GM23338 (cell line): ENCODE results near the gene LRBA. TPM values are rescaled to one million over a fixed set of nuclear protein-coding genes. Genes with fewer than 3 reads are reported as not detected.
"Not testable (repeated sequence)": the region's sequence is repeated elsewhere in the genome, so short reads cannot be mapped to it uniquely, and the experiment has no call there.

Source experiments
- ATAC-seq: fragments of 200-7000 bp; cut with Tn5 transposase; 3 replicates; pipeline ENCODE4 v1.9.1; 2020
- DNase-seq: peaks from one replicate; pipeline ENCODE4 v3.0.0-alpha.2; 2015; ENCODE audit warnings: low spot score
- H2AFZ ChIP-seq: fragments of 200-600 bp; sonication (generic); 2 replicates; pipeline ENCODE4 v1.8.0; 2016; ENCODE audit warnings: antibody characterized with exemption, mild to moderate bottlenecking, moderate library complexity
- H3F3A ChIP-seq: fragments of 200-600 bp; sonication (generic); replicated peaks from 2 replicates; pipeline ENCODE4 v1.8.0; 2017; ENCODE audit warnings: antibody characterized with exemption, mixed run types, low read depth
- H3K27ac ChIP-seq: fragments of 200-600 bp; sonication (generic); 2 replicates; pipeline ENCODE4 v1.6.1; 2016; ENCODE audit warnings: low read depth
- H3K27me3 ChIP-seq: fragments of 200-600 bp; sonication (generic); 2 replicates; pipeline ENCODE4 v1.8.0; 2016; ENCODE audit warnings: mild to moderate bottlenecking, mixed run types, moderate library complexity; ENCODE audit not compliant: insufficient read depth
- H3K36me3 ChIP-seq: fragments of 200-600 bp; sonication (generic); 2 replicates; pipeline ENCODE4 v1.8.0; 2016; ENCODE audit warnings: mild to moderate bottlenecking; ENCODE audit not compliant: insufficient read depth
- H3K4me1 ChIP-seq: fragments of 200-600 bp; sonication (generic); 2 replicates; pipeline ENCODE4 v1.8.0; 2016; ENCODE audit warnings: mild to moderate bottlenecking, moderate library complexity; ENCODE audit not compliant: insufficient read depth
- H3K4me2 ChIP-seq: fragments of 200-600 bp; sonication (generic); 2 replicates; pipeline ENCODE4 v1.7.1; 2017; ENCODE audit warnings: mixed run types
- H3K4me3 ChIP-seq: fragments of 200-600 bp; sonication (generic); 2 replicates; pipeline ENCODE4 v1.6.1; 2016; ENCODE audit warnings: mixed run types
- H3K79me2 ChIP-seq: fragments of 200-600 bp; sonication (generic); replicated peaks from 2 replicates; pipeline ENCODE4 v1.8.0; 2017; ENCODE audit warnings: mild to moderate bottlenecking; ENCODE audit not compliant: insufficient read depth
- H3K9me2 ChIP-seq: fragments of 200-600 bp; sonication (generic); 2 replicates; pipeline ENCODE4 v1.8.0; 2017; ENCODE audit not compliant: insufficient read depth
- H4K20me1 ChIP-seq: fragments of 200-600 bp; sonication (generic); replicated peaks from 2 replicates; pipeline ENCODE4 v1.8.0; 2017; ENCODE audit warnings: mild to moderate bottlenecking; ENCODE audit not compliant: insufficient read depth
- H3K27ac Mint-ChIP-seq: 2 replicates; pipeline ENCODE4 v1.8.0; 2020; ENCODE audit warnings: inconsistent platforms, mild to moderate bottlenecking, moderate library complexity, mixed read lengths
- H3K27me3 Mint-ChIP-seq: 3 replicates; pipeline ENCODE4 v1.8.0; 2022; ENCODE audit warnings: low read depth, mild to moderate bottlenecking, moderate library complexity, mixed read lengths, inconsistent platforms; ENCODE audit not compliant: insufficient read depth, poor library complexity
- H3K36me3 Mint-ChIP-seq: 3 replicates; pipeline ENCODE4 v1.8.0; 2021; ENCODE audit warnings: low read depth, mild to moderate bottlenecking, inconsistent platforms, moderate library complexity, mixed read lengths
- H3K4me1 Mint-ChIP-seq: 3 replicates; pipeline ENCODE4 v1.8.0; 2020; ENCODE audit warnings: mild to moderate bottlenecking, inconsistent platforms, mixed read lengths
- H3K4me3 Mint-ChIP-seq: 3 replicates; pipeline ENCODE4 v1.8.0; 2021; ENCODE audit warnings: moderate library complexity, mild to moderate bottlenecking, inconsistent platforms, mixed read lengths
- H3K9me3 Mint-ChIP-seq: 3 replicates; pipeline ENCODE4 v1.8.0; 2020; ENCODE audit warnings: moderate library complexity, mild to moderate bottlenecking, inconsistent platforms, mixed read lengths
- ETS1 ChIP-seq: IDR thresholded peaks from 2 replicates; pipeline ENCODE4 v1.6.1; 2016; ENCODE audit warnings: antibody characterized with exemption
- EZH2 ChIP-seq: fragments of 200-600 bp; sonication (generic); IDR thresholded peaks from one replicate; pipeline ENCODE4 v1.8.0; 2017; ENCODE audit warnings: antibody characterized with exemption, mild to moderate bottlenecking, low read depth; ENCODE audit not compliant: unreplicated experiment
- JUNB ChIP-seq: IDR thresholded peaks from one replicate; pipeline ENCODE4 v1.6.1; 2016; ENCODE audit warnings: antibody characterized with exemption; ENCODE audit not compliant: unreplicated experiment
- NANOG ChIP-seq: IDR thresholded peaks from 2 replicates; pipeline ENCODE4 v1.6.1; 2016; ENCODE audit warnings: antibody characterized with exemption, borderline replicate concordance
- POLR2AphosphoS5 ChIP-seq: IDR thresholded peaks from 2 replicates; pipeline ENCODE4 v1.6.1; 2016; ENCODE audit warnings: antibody characterized with exemption, low read depth
- ZNF114 ChIP-seq: fragments of 250-450 bp; sonication (Bioruptor Pico); IDR thresholded peaks from 2 replicates; pipeline ENCODE4 v1.5.0; 2020; ENCODE audit warnings: mild to moderate bottlenecking, moderate library complexity
- polyA plus RNA-seq: library from polyadenylated mRNA; unstranded; fragments of >200 nt; fragmentation: Nextera tagmentation; extraction: Ambion mirVana; gene quantifications from 2 replicates; pipeline ENCODE4 v1.2.1, GENCODE V29; 2016
- total RNA-seq: library from RNA; depleted of rRNA; stranded (reverse); fragments of >200 nt; shearing (Covaris generic); gene quantifications from 2 replicates; pipeline ENCODE4 v1.2.3, GENCODE V29; 2014

Gene LRBA
- total and polyA plus RNA-seq, 2 experiments from 2014 or later = 23.3 to 126 TPM

- H3K27ac ChIP-seq = no peak overlapping the region
- H3K4me3 ChIP-seq = no peak overlapping the region
- DNase-seq = no peak
- H3K4me1 ChIP-seq = peaks cover 25% of the 10 kb centered on the region
- peak; percentile 25; the same call in 1 of the 3 replicates for ATAC-seq
- Mint-ChIP-seq H3K9me3 (no peaks in the 10 kb centered on the region; the same call in 2 of the 3 replicates), H3K4me3 (no peak overlapping the region), H3K4me1 (peaks cover 23% of the 10 kb centered on the region), H3K36me3 (no peaks in the 10 kb centered on the region), H3K27me3 (peaks cover 6% of the 10 kb centered on the region), H3K27ac (no peak overlapping the region)
- H3K27me3 ChIP-seq = no peaks in the 10 kb centered on the region
- no peak overlapping the region for H3K4me2 ChIP-seq
- no peaks in the 10 kb centered on the region for H3F3A ChIP-seq
- no peaks in the 10 kb centered on the region for H3K36me3 ChIP-seq
- TF ChIP-seq ZNF114 (CRISPR knock-in tag) = no peak
- no peak for TF ChIP-seq EZH2
- TF ChIP-seq NANOG = no peak
- H2AFZ ChIP-seq = no peak overlapping the region
- no peaks in the 10 kb centered on the region for H4K20me1 ChIP-seq
- no peaks in the 10 kb centered on the region for H3K9me2 ChIP-seq
- no peaks in the 10 kb centered on the region for H3K79me2 ChIP-seq
Measured at GRCh38 chr4:150387981-150388380, 627.1 kb downstream of the LRBA start.

GRCh38 chr4:150386415-150386814, 628.7 kb downstream of the LRBA start:
- H3K27ac Mint-ChIP-seq = not testable (repeated sequence)

GRCh38 chr4:150385606-150386005, 629.5 kb downstream of the LRBA start:
- no peak overlapping the region for H3K4me3 Mint-ChIP-seq
- Histone ChIP-seq H2AFZ (no peak overlapping the region), H3K27me3 (no peaks in the 10 kb centered on the region), H4K20me1 (no peaks in the 10 kb centered on the region), H3K9me2 (no peaks in the 10 kb centered on the region), H3K79me2 (no peaks in the 10 kb centered on the region), H3K36me3 (no peaks in the 10 kb centered on the region), H3K4me1 (peaks cover 25% of the 10 kb centered on the region), H3K27ac (peak overlapping the region; percentile 29; the same call in 1 of the 2 replicates), H3K4me3 (no peak overlapping the region), H3K4me2 (no peak overlapping the region), H3F3A (no peaks in the 10 kb centered on the region)
- DNase-seq = peak; percentile 40
- TF ChIP-seq ETS1 (no peak), EZH2 (no peak), POLR2AphosphoS5 (no peak), JUNB (no peak)
- peak overlapping the region; percentile 51 for H3K27ac Mint-ChIP-seq
- peaks cover 7% of the 10 kb centered on the region for H3K27me3 Mint-ChIP-seq
- H3K9me3 Mint-ChIP-seq = no peaks in the 10 kb centered on the region
- H3K4me1 Mint-ChIP-seq = peaks cover 30% of the 10 kb centered on the region
- H3K36me3 Mint-ChIP-seq = no peaks in the 10 kb centered on the region
- peak; percentile 72 for ATAC-seq

More at GRCh38 chr4:150386415-150386814, 628.7 kb downstream of the LRBA start:
- not testable (repeated sequence) for H3K27me3 Mint-ChIP-seq, ATAC-seq, DNase-seq, H3K36me3 ChIP-seq, H3K27ac ChIP-seq, H3K27me3 ChIP-seq, H3K4me2 ChIP-seq, H4K20me1 ChIP-seq, H3K9me2 ChIP-seq, H3K36me3 Mint-ChIP-seq, H3F3A ChIP-seq, H3K4me3 Mint-ChIP-seq, H3K79me2 ChIP-seq, H2AFZ ChIP-seq, H3K9me3 Mint-ChIP-seq, H3K4me3 ChIP-seq
- H3K4me1 ChIP-seq = peaks cover 25% of the 10 kb centered on the region
- H3K4me1 Mint-ChIP-seq = peaks cover 28% of the 10 kb centered on the region
